Thyroid gland (tissue), 4 donors: ENCODE data around the gene AGBL3. TPM values are rescaled to one million over a fixed set of nuclear protein-coding genes. Genes with fewer than 3 reads are reported as not detected.
"Not testable (repeated sequence)": the region's sequence is repeated elsewhere in the genome, so short reads cannot be mapped to it uniquely, and the experiment has no call there.

Source experiments
- DNase-seq, 2 donors: peaks; one replicate each; pipeline ENCODE4 v3.0.0-alpha.2; 2019
- H3K27ac ChIP-seq, 3 donors: fragments of 200-600 bp; sonication (generic); 1 replicate in 2 of 3; 2 replicates in 1 of 3; pipeline ENCODE4 v1.5.1; 2016 to 2019; ENCODE audit warnings: mild to moderate bottlenecking in 1 of 3, moderate library complexity in 1 of 3
- H3K27me3 ChIP-seq: fragments of 200-600 bp; sonication (generic); one replicate; pipeline ENCODE4 v1.5.1; 2019
- H3K36me3 ChIP-seq, 2 donors: fragments of 200-600 bp; sonication (generic); one replicate each; pipeline ENCODE4 v1.5.1; 2016 to 2019
- H3K4me1 ChIP-seq, 2 donors: fragments of 200-600 bp; sonication (generic); one replicate each; pipeline ENCODE4 v1.5.1; 2017 to 2019
- H3K4me3 ChIP-seq, 3 donors: fragments of 200-600 bp; sonication (generic); replicated peaks in 1 of 3; 1 replicate in 2 of 3; 2 replicates in 1 of 3; pipeline ENCODE4 v1.5.1; 2016; ENCODE audit warnings: mild to moderate bottlenecking in 1 of 3
- H3K9me3 ChIP-seq: fragments of 200-600 bp; sonication (generic); one replicate; pipeline ENCODE4 v1.5.1; 2017
- CTCF ChIP-seq, 6 experiments: fragments of 200-600 bp in 3 of 6; fragments of 450-650 bp in 3 of 6; sonication (generic) in 3 of 6; IDR thresholded peaks; one replicate each; pipeline ENCODE4 v1.5.1; 2016 to 2019; ENCODE audit warnings: antibody characterized with exemption in 6 of 6, mild to moderate bottlenecking in 2 of 6, inconsistent platforms in 1 of 6, moderate library complexity in 1 of 6
- POLR2A ChIP-seq, 2 donors: fragments of 450-650 bp; IDR thresholded peaks; one replicate each; pipeline ENCODE4 v1.6.1; 2017; ENCODE audit warnings: antibody characterized with exemption in 2 of 2, mild to moderate bottlenecking in 2 of 2, moderate library complexity in 1 of 2
- WGBS, 2 donors: methylation state at CpG; one replicate each; pipeline ENCODE4 v1.1.5; 2017; 5-methylcytosine and 5-hydroxymethylcytosine counted together
- intact Hi-C: fragments of 100-400 bp; cut with DNase I; formaldehyde crosslinking; loops from one replicate; pipeline ENCODE4 v1.15.1; 2023
- total RNA-seq, 4 donors: library from RNA; depleted of rRNA; stranded (reverse); fragments of >200 nt; gene quantifications; one replicate each; pipeline ENCODE4 v1.2.3, GENCODE V29; 2016

The AGBL3 gene
- total RNA-seq, 4 donors from 2014 or later = 3.6 to 5.0 (median 4.1) TPM

GRCh38 chr7:135169141-135169963 is 183.0 kb downstream of the AGBL3 start:
- WGBS, 2 donors = 69 to 73% methylated on average over 10 to 11 of the region's 11 CpGs
- intact Hi-C loops = loop anchor here (10.0 kb wide), 1 partner anchor 515 kb away; no protein-coding TSS in a partner anchor
- Histone ChIP-seq H3K36me3 (peaks cover 20 to 27% of the 10 kb centered on the region in 2 donors), H3K9me3 (no peaks in the 10 kb centered on the region), H3K27me3 (no peaks in the 10 kb centered on the region), H3K4me1 (peaks cover 20 to 44% of the 10 kb centered on the region in 2 donors), H3K4me3 (peak overlapping the region in 2 of 3 donors; percentile 76 to 87), H3K27ac (peak overlapping the region; percentile 58 to 95 (median 92))
- DNase-seq = no peak
- no peak for TF ChIP-seq POLR2A (IDR thresholded peaks at IDR 0.05)
- no peak for TF ChIP-seq CTCF (IDR thresholded peaks at IDR 0.05)

- H3K27ac ChIP-seq = peak overlapping the region; percentile 58 to 95 (median 92)
- intact Hi-C loops = loop anchor here (5.0 to 10.0 kb wide), 2 partner anchors 183 to 515 kb away; partner anchors contain the start of gene AGBL3
- WGBS, 2 donors = 3 to 5% methylated on average over 16 of the region's 17 CpGs
- H3K4me3 ChIP-seq = peak overlapping the region; percentile 76 to 87 (median 76)
- H3K9me3 ChIP-seq = no peaks in the 10 kb centered on the region
- DNase-seq = no peak
- H3K4me1 ChIP-seq = peaks cover 20 to 44% of the 10 kb centered on the region in 2 donors
- H3K27me3 ChIP-seq = no peaks in the 10 kb centered on the region
- no peak for TF ChIP-seq POLR2A (IDR thresholded peaks at IDR 0.05)
- no peak for TF ChIP-seq CTCF (IDR thresholded peaks at IDR 0.05)
- H3K36me3 ChIP-seq = peaks cover 20 to 27% of the 10 kb centered on the region in 2 donors
Measured at GRCh38 chr7:135169964-135170273, 183.6 kb downstream of the AGBL3 start.

GRCh38 chr7:135170274-135170997 is 184.1 kb downstream of the AGBL3 start, which contains the start of gene CYREN:
TSS of gene CYREN (minus strand) at chr7:135170707. CDS start at chr7:135168922, 1,785 bp downstream.
- no peaks in the 10 kb centered on the region for H3K27me3 ChIP-seq
- H3K27ac ChIP-seq = peak within 1 kb of the TSS; percentile 58 to 95 (median 92)
- H3K9me3 ChIP-seq = no peaks in the 10 kb centered on the region
- intact Hi-C loops = loop anchor here (5.0 kb wide), 1 partner anchor 183 kb away; the partner anchor contains the start of gene AGBL3
- H3K4me1 ChIP-seq = peaks cover 20 to 44% of the 10 kb centered on the region in 2 donors
- TF ChIP-seq POLR2A (IDR thresholded peaks at IDR 0.05) (peak in 1 of 2 donors; percentile 78), CTCF (IDR thresholded peaks at IDR 0.05) (peak in 5 of 6 experiments; percentile 32 to 76 (median 61))
- DNase-seq = peak; percentile 94 to 95
- WGBS, 2 donors = 0 to 1% methylated on average over 7 to 28 of the region's 77 CpGs
- H3K4me3 ChIP-seq = peak within 1 kb of the TSS; percentile 76 to 87 (median 76)
- peaks cover 20 to 23% of the 10 kb centered on the region in 2 donors for H3K36me3 ChIP-seq

GRCh38 chr7:135170998-135171481 is 184.7 kb downstream of the AGBL3 start:
- not testable (repeated sequence) for DNase-seq, H3K27me3 ChIP-seq, H3K9me3 ChIP-seq
- Histone ChIP-seq H3K4me1 (peaks cover 20 to 38% of the 10 kb centered on the region in 2 donors), H3K4me3 (peak overlapping the region; percentile 76 to 87 (median 76)), H3K36me3 (peaks cover 17 to 18% of the 10 kb centered on the region in 2 donors), H3K27ac (peak overlapping the region; percentile 58 to 95 (median 92))
- intact Hi-C loops = loop anchor here (5.0 kb wide), 1 partner anchor 184 kb away; the partner anchor contains the start of gene AGBL3
- 24 to 25% methylated on average over 12 of the region's 12 CpGs for WGBS, 2 donors

- not testable (repeated sequence) for H3K27me3 ChIP-seq, H3K9me3 ChIP-seq, H3K4me3 ChIP-seq
- peaks cover 11 to 12% of the 10 kb centered on the region in 2 donors for H3K36me3 ChIP-seq
- DNase-seq = peak; percentile 27 to 48
- 73 to 90% methylated on average over 10 to 17 of the region's 19 CpGs for WGBS, 2 donors
- intact Hi-C loops = loop anchor here (5.0 kb wide), 1 partner anchor 184 kb away; the partner anchor contains the start of gene AGBL3
- peak in 1 of 2 donors; percentile 18 for TF ChIP-seq POLR2A (IDR thresholded peaks at IDR 0.05)
- H3K27ac ChIP-seq = peak overlapping the region; percentile 58 to 95 (median 92)
- H3K4me1 ChIP-seq = peaks cover 20 to 35% of the 10 kb centered on the region in 2 donors
Measured at GRCh38 chr7:135171581-135172291, 185.4 kb downstream of the AGBL3 start.

DNA sequence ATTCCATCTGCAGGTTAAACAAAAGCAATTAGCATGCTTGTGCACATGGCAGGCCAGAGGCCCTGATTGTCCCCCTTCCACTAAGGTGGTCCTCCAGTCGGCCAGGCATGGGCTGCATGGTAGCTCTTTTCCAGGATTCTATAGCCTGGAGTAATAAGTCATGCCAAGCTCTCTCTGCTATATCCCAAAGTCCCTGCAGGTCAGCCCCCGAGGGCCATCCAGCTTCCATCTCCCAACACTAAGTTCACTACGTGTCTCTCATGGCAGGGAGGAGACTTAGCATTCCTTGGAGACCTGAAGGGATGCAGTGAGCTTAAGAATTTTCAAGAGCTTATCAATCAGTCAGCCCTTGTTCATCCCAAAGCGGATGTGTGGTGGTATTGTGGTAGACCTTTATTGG is 187.6 kb downstream of the AGBL3 start:
- not testable (repeated sequence) for H3K4me3 ChIP-seq, H3K27me3 ChIP-seq, H3K27ac ChIP-seq, DNase-seq, H3K9me3 ChIP-seq, H3K36me3 ChIP-seq
- peaks cover 10 to 18% of the 10 kb centered on the region in 2 donors for H3K4me1 ChIP-seq
- intact Hi-C loops = loop anchor here (5.0 kb wide), 1 partner anchor 187 kb away; the partner anchor contains the start of gene AGBL3
- 83 to 88% methylated on average over 4 of the region's 4 CpGs for WGBS, 2 donors
